ENCODE data around the gene PEMT. TPM values are rescaled to one million over a fixed set of nuclear protein-coding genes. Genes with fewer than 3 reads are reported as not detected.
A peak's percentile ranks its signal among the peaks of the same experiment; 100 is the strongest.

Gene PEMT, protein sequence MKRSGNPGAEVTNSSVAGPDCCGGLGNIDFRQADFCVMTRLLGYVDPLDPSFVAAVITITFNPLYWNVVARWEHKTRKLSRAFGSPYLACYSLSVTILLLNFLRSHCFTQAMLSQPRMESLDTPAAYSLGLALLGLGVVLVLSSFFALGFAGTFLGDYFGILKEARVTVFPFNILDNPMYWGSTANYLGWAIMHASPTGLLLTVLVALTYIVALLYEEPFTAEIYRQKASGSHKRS
- polyA plus RNA-seq (2011; rRNA removed) = 47.8 and 62.4 TPM in 2 replicates
- 88.6 and 124 TPM in 2 replicates for polyA plus RNA-seq (2012; cell fraction: cytosol; rRNA removed)
- 78.3 and 88.5 TPM in 2 replicates for polyA plus RNA-seq (2012; cell fraction: nucleus; rRNA removed)
- 40.1 to 47.5 TPM (median 43.0 TPM) in 3 replicates for polyA plus RNA-seq (2017; fragmentation: RNase III; extraction: RNeasy Plus Mini Kit Qiagen cat#74134 plus additional on column Dnase treatment)
- 34.0 and 49.1 TPM in 2 replicates for polyA minus RNA-seq (2011; rRNA and poly(A)+ RNA removed)

DNA sequence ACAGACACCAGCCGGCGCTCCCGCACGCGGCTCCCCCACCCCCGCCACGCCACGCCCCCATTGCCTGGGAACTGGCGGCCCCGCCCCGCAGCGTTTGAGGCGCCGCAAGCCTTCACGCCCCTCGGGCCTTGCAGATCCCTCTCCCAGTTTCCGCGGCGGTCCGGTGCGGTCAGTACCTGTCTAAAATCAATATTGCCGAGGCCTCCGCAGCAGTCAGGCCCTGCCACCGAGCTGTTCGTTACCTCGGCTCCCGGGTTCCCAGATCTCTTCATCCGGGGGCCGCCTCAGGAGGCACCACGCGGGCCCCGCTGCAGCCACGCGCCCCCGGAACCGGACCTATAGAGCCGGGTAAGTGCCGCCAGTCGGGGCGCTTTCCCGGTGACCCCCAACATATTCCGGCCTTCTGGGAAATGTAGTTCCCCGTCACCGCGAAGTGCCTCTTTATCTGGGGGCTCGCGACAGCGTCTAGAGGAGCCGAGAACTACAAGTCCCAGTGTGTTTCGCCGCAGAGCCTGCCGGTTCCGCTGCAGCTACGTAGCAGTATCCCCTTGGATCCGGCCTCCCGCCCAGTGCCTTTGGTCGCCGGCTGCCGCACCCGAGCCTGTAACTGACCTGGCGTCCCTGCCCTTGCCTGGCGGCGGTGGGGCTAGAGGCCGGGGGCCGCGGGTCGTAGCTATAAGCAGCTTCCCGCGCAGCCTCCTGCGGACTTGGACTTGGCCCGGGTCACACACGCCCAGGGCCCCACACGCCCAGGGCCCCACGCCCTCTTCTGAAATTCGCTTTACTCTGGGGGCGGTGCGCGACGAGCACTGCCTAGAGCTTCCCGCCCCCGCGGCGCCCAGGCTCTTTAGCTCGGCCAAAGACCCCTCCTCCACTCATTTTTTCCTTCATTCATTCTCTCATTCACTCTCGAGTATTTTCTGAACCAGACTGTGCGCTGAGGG is at the start of gene PEMT:
Gene PEMT, minus strand, starts transcription at position 354 of the 944 bp plus-strand sequence. Its CDS starts 82 bp downstream, at position 272.
- DNase-seq (ENCODE audit: low read depth in 1 of 2, low spot score in 1 of 2) = peak; percentile 96 to 100
- H3K4me2 ChIP-seq = peak within 1 kb of the TSS; percentile 98
- ChIA-PET CTCF (interaction anchor here (0.6 to 8.6 kb wide), 13 partner anchors 10 to 339 kb away, joined by 3 to 57 read pairs (median 4); partner anchors contain the start of gene RASD1), POLR2A (interaction anchor here (0.5 to 3.1 kb wide), 11 partner anchors 12 to 458 kb away, joined by 3 to 22 read pairs (median 3); partner anchors contain the start of gene RASD1)
- H3K4me1 ChIP-seq = peaks cover 16% of the 10 kb centered on the region
- peak; percentile 84 for FAIRE-seq
- peak; percentile 94 to 98 for ATAC-seq
- WGBS (ENCODE audit: missing lambda C conversion rate) = 1% methylated on average over 44 of the region's 86 CpGs
- peak within 1 kb of the TSS; percentile 89 to 94 for H3K27ac ChIP-seq
- no peaks in the 10 kb centered on the region for H3K9me3 ChIP-seq
- peak within 1 kb of the TSS; percentile 86 for H3K4me3 ChIP-seq
- TF ChIP-seq KDM1A (IDR thresholded peaks at IDR 0.05; ENCODE audit: low read depth) = no peak
- TF ChIP-seq HEYL (CRISPR knock-in tag; IDR thresholded peaks at IDR 0.05) = 0 out of 2 replicates have a peak, but pooled peaks have one; percentile 71
- no peak for TF ChIP-seq CHD4 (IDR thresholded peaks at IDR 0.05; ENCODE audit: borderline replicate concordance)
- TF ChIP-seq POLR2AphosphoS2 (conservative IDR thresholded peaks at IDR 0.05; ENCODE audit: low read length) = no peak
- peak; percentile 50 for TF ChIP-seq GATA3 (IDR thresholded peaks at IDR 0.05; ENCODE audit: borderline replicate concordance)
- TF ChIP-seq, protein P1, sequence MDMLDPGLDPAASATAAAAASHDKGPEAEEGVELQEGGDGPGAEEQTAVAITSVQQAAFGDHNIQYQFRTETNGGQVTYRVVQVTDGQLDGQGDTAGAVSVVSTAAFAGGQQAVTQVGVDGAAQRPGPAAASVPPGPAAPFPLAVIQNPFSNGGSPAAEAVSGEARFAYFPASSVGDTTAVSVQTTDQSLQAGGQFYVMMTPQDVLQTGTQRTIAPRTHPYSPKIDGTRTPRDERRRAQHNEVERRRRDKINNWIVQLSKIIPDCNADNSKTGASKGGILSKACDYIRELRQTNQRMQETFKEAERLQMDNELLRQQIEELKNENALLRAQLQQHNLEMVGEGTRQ (IDR thresholded peaks at IDR 0.05) = peak; percentile 19; the same call in 1 of the 2 replicates
- TF ChIP-seq HOXB5 (CRISPR knock-in tag; IDR thresholded peaks at IDR 0.05) = peak; percentile 90; the same call in 1 of the 2 replicates
- TF ChIP-seq RNF2 (IDR thresholded peaks at IDR 0.05; ENCODE audit: borderline replicate concordance, low read depth) = no peak
- TF ChIP-seq NPAS2 (CRISPR knock-in tag; IDR thresholded peaks at IDR 0.05; ENCODE audit: borderline replicate concordance) = 0 out of 2 replicates have a peak, but pooled peaks have one; percentile 25
- TF ChIP-seq MYC (IDR thresholded peaks at IDR 0.05; ENCODE audit: borderline replicate concordance, low read length) = peak; percentile 100
- no peak for TF ChIP-seq MAFK (IDR thresholded peaks at IDR 0.05; ENCODE audit: partially characterized antibody)
- TF ChIP-seq HDAC2 (IDR thresholded peaks at IDR 0.05) = 0 out of 2 replicates have a peak, but pooled peaks have one; percentile 12
- TF ChIP-seq, protein P2, sequence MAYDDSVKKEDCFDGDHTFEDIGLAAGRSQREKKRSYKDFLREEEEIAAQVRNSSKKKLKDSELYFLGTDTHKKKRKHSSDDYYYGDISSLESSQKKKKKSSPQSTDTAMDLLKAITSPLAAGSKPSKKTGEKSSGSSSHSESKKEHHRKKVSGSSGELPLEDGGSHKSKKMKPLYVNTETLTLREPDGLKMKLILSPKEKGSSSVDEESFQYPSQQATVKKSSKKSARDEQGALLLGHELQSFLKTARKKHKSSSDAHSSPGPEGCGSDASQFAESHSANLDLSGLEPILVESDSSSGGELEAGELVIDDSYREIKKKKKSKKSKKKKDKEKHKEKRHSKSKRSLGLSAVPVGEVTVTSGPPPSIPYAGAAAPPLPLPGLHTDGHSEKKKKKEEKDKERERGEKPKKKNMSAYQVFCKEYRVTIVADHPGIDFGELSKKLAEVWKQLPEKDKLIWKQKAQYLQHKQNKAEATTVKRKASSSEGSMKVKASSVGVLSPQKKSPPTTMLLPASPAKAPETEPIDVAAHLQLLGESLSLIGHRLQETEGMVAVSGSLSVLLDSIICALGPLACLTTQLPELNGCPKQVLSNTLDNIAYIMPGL (CRISPR knock-in tag; IDR thresholded peaks at IDR 0.05; ENCODE audit: borderline replicate concordance) = peak; percentile 84; the same call in 1 of the 2 replicates
- TF ChIP-seq, protein P3, sequence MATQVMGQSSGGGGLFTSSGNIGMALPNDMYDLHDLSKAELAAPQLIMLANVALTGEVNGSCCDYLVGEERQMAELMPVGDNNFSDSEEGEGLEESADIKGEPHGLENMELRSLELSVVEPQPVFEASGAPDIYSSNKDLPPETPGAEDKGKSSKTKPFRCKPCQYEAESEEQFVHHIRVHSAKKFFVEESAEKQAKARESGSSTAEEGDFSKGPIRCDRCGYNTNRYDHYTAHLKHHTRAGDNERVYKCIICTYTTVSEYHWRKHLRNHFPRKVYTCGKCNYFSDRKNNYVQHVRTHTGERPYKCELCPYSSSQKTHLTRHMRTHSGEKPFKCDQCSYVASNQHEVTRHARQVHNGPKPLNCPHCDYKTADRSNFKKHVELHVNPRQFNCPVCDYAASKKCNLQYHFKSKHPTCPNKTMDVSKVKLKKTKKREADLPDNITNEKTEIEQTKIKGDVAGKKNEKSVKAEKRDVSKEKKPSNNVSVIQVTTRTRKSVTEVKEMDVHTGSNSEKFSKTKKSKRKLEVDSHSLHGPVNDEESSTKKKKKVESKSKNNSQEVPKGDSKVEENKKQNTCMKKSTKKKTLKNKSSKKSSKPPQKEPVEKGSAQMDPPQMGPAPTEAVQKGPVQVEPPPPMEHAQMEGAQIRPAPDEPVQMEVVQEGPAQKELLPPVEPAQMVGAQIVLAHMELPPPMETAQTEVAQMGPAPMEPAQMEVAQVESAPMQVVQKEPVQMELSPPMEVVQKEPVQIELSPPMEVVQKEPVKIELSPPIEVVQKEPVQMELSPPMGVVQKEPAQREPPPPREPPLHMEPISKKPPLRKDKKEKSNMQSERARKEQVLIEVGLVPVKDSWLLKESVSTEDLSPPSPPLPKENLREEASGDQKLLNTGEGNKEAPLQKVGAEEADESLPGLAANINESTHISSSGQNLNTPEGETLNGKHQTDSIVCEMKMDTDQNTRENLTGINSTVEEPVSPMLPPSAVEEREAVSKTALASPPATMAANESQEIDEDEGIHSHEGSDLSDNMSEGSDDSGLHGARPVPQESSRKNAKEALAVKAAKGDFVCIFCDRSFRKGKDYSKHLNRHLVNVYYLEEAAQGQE (IDR thresholded peaks at IDR 0.05) = peak; percentile 48; the same call in 1 of the 2 replicates
- TF ChIP-seq SREBF2 (IDR thresholded peaks at IDR 0.05) = no peak
- TF ChIP-seq, protein P4, sequence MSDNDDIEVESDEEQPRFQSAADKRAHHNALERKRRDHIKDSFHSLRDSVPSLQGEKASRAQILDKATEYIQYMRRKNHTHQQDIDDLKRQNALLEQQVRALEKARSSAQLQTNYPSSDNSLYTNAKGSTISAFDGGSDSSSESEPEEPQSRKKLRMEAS (IDR thresholded peaks at IDR 0.05) = peak; percentile 100
- no peak for TF ChIP-seq ZNF302 (CRISPR knock-in tag; IDR thresholded peaks at IDR 0.05)
- peak; percentile 16; the same call in 1 of the 2 replicates for TF ChIP-seq EHF (CRISPR knock-in tag; IDR thresholded peaks at IDR 0.05)
- TF ChIP-seq HOXA7 (CRISPR knock-in tag; IDR thresholded peaks at IDR 0.05) = no peak
- TF ChIP-seq CBX2 (IDR thresholded peaks at IDR 0.05; ENCODE audit: borderline replicate concordance, low read depth) = no peak
- TF ChIP-seq BHLHE40 (IDR thresholded peaks at IDR 0.05; ENCODE audit: low read depth, low read length) = no peak
- peak; percentile 94; the same call in 1 of the 2 replicates for TF ChIP-seq MAZ (IDR thresholded peaks at IDR 0.05; ENCODE audit: borderline replicate concordance, low read depth, low read length)
- TF ChIP-seq RFX5 (IDR thresholded peaks at IDR 0.05) = peak; percentile 51
- TF ChIP-seq HOXB13 (CRISPR knock-in tag; IDR thresholded peaks at IDR 0.05; ENCODE audit: low read depth) = peak; percentile 55; the same call in 1 of the 2 replicates
- no peak for TF ChIP-seq FOSL2 (IDR thresholded peaks at IDR 0.05)
- peak; percentile 44; the same call in 1 of the 2 replicates for TF ChIP-seq FOSL2 (CRISPR knock-in tag; IDR thresholded peaks at IDR 0.05)
- TF ChIP-seq, protein P5, sequence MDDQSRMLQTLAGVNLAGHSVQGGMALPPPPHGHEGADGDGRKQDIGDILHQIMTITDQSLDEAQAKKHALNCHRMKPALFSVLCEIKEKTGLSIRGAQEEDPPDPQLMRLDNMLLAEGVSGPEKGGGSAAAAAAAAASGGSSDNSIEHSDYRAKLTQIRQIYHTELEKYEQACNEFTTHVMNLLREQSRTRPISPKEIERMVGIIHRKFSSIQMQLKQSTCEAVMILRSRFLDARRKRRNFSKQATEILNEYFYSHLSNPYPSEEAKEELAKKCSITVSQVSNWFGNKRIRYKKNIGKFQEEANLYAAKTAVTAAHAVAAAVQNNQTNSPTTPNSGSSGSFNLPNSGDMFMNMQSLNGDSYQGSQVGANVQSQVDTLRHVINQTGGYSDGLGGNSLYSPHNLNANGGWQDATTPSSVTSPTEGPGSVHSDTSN (IDR thresholded peaks at IDR 0.05) = peak; percentile 70; the same call in 1 of the 2 replicates
- peak; percentile 77 for TF ChIP-seq PHF8 (IDR thresholded peaks at IDR 0.05; ENCODE audit: borderline replicate concordance, low read depth)
- no peak for TF ChIP-seq EP300 (IDR thresholded peaks at IDR 0.05)
